Neural progenitor cell (in vitro differentiated cells): ENCODE data around the gene ESPNL.

Experiments
- EZH2 ChIP-seq: fragments of 200-600 bp; sonication (generic); IDR thresholded peaks from 2 replicates; pipeline ENCODE4 v1.6.1; 2017; ENCODE audit warnings: antibody characterized with exemption, mild to moderate bottlenecking, moderate library complexity
- EZH2phosphoT487 ChIP-seq: fragments of 200-600 bp; sonication (generic); IDR thresholded peaks from 2 replicates; pipeline ENCODE4 v1.6.1; 2017; ENCODE audit warnings: antibody characterized with exemption
- TF ChIP-seq, protein P1 (sequence below): fragments of 200-600 bp; sonication (generic); IDR thresholded peaks from 2 replicates; pipeline ENCODE4 v1.5.1; 2017; ENCODE audit warnings: antibody characterized with exemption, mild to moderate bottlenecking

DNA sequence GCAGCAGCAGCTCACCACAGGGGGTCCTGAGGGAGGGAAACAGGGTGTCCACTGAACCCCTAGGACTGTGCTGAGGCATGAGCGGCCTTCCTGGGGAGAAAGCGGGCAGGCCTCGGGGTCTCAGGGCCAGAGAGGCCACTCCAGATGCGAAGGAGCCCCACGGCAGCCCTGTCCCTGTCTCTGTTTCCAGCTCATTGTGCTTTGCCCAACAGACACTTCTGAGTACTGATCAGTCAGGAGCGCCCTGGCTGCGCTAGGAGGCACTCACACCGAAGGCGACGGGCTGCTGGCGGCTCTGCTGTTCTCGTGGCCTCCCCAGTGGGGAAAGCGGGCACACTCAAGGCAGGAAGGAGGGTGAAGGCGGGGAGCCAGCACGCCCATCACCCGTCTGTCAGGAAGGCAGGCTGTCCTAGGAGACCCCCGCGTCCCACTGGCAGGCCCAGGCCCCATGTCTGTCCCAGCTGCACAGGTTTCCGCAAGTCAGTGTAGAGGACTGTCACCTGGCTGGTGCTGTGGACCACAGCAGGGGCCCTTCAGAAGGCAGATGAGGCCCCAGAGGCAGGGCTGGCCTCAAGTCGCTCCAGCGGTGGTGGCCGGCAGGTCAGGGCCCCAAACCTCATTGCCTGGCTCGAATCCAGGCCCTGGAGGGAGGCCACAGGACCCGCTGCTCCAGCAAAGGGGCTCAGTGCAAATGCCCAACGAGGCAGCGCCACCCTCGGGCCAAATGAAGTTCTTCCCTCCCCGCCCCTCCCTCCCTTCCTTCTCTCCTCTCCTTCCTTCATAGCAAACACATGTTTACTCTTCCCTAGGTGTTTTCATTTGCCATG is 6.8 kb downstream of the ESPNL start:
- TF ChIP-seq, protein P1, sequence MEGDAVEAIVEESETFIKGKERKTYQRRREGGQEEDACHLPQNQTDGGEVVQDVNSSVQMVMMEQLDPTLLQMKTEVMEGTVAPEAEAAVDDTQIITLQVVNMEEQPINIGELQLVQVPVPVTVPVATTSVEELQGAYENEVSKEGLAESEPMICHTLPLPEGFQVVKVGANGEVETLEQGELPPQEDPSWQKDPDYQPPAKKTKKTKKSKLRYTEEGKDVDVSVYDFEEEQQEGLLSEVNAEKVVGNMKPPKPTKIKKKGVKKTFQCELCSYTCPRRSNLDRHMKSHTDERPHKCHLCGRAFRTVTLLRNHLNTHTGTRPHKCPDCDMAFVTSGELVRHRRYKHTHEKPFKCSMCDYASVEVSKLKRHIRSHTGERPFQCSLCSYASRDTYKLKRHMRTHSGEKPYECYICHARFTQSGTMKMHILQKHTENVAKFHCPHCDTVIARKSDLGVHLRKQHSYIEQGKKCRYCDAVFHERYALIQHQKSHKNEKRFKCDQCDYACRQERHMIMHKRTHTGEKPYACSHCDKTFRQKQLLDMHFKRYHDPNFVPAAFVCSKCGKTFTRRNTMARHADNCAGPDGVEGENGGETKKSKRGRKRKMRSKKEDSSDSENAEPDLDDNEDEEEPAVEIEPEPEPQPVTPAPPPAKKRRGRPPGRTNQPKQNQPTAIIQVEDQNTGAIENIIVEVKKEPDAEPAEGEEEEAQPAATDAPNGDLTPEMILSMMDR, result peak; percentile 53
- TF ChIP-seq EZH2 (no peak), EZH2phosphoT487 (no peak)
